ENCODE data around the gene GDPD5.

The GDPD5 gene

DNA sequence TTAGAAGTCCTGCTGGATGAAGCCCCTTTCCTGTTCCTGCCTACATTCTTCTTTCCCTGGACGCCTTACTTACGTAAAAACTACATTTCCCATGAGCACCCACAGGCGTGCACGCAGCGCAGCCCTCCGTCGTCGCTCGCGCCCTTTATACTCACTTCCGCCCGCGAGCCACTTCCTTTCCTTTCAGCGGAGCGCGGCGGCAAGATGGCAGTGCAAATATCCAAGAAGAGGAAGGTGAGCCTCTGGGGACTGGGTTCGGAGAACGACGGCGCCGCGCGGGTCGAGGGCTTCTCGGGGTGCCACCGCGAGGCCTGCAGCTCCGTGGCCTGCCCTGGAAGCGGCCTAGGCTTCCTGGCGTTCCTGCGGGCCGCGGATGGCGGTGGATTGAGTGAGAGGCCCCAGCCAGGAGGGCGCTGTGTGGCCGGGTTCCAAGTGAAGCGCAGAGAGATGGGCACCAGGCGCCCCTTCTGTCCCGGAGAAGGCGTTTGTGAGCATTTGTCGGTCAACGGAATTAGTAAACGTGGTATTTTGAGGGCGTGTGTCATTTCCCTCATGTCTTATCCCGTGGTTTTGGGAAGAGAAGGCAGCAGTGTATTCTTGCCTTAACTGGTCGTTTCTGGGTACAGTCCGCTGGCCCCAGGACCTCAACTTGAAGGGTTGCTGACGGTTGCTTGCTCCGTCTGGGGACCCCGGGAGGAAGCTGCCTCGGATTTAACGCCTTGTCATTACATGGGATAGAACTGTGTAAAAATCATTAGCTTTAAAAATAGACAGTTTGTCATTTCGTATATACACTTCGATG, 126.2 kb downstream of the GDPD5 start, which contains the start of gene RPS3:
TSS of gene RPS3 (plus strand) at position 175 of the 802 bp plus-strand sequence. CDS start at position 205, 30 bp downstream.
- DNase-seq (ENCODE audit: low spot score), result peak; percentile 92

GRCh38 chr11:75398906-75399305, 126.8 kb downstream of the GDPD5 start:
- no peak for DNase-seq (ENCODE audit: low spot score)

- no peak for DNase-seq (ENCODE audit: low spot score)
These were observed 131.5 kb downstream of the GDPD5 start for GRCh38 chr11:75394085-75394840.

- no peak for DNase-seq (ENCODE audit: low spot score)
These were observed 135.8 kb downstream of the GDPD5 start for GRCh38 chr11:75389925-75390324.

- no peak for DNase-seq (ENCODE audit: low spot score)
These were observed 136.5 kb downstream of the GDPD5 start for GRCh38 chr11:75389276-75389605.

GRCh38 chr11:75388386-75389275, 137.1 kb downstream of the GDPD5 start:
- DNase-seq (ENCODE audit: low spot score), result peak; percentile 72

DNA sequence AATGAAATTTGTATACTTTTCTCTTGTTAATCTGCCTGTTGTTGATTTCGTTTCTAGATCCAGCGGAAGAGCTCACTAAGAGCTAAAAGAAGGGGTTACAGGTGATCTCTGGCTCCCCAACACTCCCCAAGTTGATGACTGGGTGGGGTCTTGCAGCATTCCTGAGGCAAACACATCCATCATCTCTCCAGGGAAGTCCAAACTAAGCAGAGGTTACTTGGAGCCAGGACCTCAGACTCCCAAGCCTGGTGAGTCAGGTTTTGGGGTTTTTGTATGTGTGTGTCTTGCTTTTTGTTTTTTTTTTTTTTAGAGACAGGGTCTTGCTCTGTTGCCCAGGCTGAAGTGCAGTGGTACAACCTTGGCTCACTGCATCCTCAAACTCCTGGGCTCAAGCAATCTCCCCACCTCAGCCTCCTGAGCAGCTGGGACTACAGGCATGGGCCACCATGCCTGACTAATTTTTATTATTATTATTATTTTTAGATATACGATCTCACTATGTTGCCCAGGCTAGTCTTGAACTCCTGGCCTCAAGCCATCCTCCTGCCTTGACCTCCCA, 137.9 kb downstream of the GDPD5 start:
- DNase-seq (ENCODE audit: low spot score), result no peak

GRCh38 chr11:75386942-75387630, 138.7 kb downstream of the GDPD5 start:
- DNase-seq (ENCODE audit: low spot score), result no peak
